K562 (cell line): ENCODE data around the gene FN3K. TPM values are rescaled to one million over a fixed set of nuclear protein-coding genes. Genes with fewer than 3 reads are reported as not detected.

Experiments used
- ASH1L ChIP-seq: fragments of 450-650 bp; IDR thresholded peaks from 2 replicates; pipeline ENCODE4 v1.6.1; 2018; ENCODE audit warnings: borderline replicate concordance, mild to moderate bottlenecking, low read depth; ENCODE audit not compliant: partially characterized antibody
- CGGBP1 ChIP-seq: fragments of 250-450 bp; sonication (Bioruptor Pico); IDR thresholded peaks from 2 replicates; pipeline ENCODE4 v1.9.0; 2021; ENCODE audit warnings: mild to moderate bottlenecking
- HNRNPH1 ChIP-seq: fragments of 200-400 bp; formaldehyde crosslinking; optimal IDR thresholded peaks from 2 replicates; pipeline ENCODE3; 2017; ENCODE audit warnings: low read depth, mild to moderate bottlenecking, low read length, moderate library complexity
- L3MBTL2 ChIP-seq: fragments of 450-650 bp; IDR thresholded peaks from 2 replicates; pipeline ENCODE4 v1.6.1; 2016; ENCODE audit warnings: mild to moderate bottlenecking, moderate library complexity
- MAZ ChIP-seq, 2 experiments: fragments of 450-650 bp in 1 of 2; sonication (generic) in 1 of 2; formaldehyde crosslinking; IDR thresholded peaks in 1 of 2; conservative IDR thresholded peaks in 1 of 2; 2 replicates each; pipeline versions ENCODE4 v1.4.0 to v1.5.0; 2020; ENCODE audit warnings: mild to moderate bottlenecking in 1 of 2, missing genetic modification reagents in 1 of 2
- MECOM ChIP-seq: fragments of 250-450 bp; sonication (Bioruptor Pico); IDR thresholded peaks from 2 replicates; pipeline ENCODE4 v1.8.0; 2022; ENCODE audit warnings: inconsistent platforms
- MGA ChIP-seq: fragments of 450-650 bp; IDR thresholded peaks from 2 replicates; pipeline ENCODE4 v1.6.1; 2016; ENCODE audit warnings: mild to moderate bottlenecking, moderate library complexity
- NONO ChIP-seq, 2 experiments: fragments of 200-400 bp in 1 of 2; fragments of 450-650 bp in 1 of 2; formaldehyde crosslinking in 1 of 2; IDR thresholded peaks; 2 replicates each; pipeline ENCODE4 v1.6.1; 2017; ENCODE audit warnings: low read depth in 2 of 2, mild to moderate bottlenecking in 2 of 2, moderate library complexity in 2 of 2, low read length in 1 of 2
- NRF1 ChIP-seq, 2 experiments: fragments of 450-650 bp; IDR thresholded peaks in 1 of 2; conservative IDR thresholded peaks in 1 of 2; 2 replicates each; pipeline ENCODE4 v1.6.1; 2014; ENCODE audit warnings: mild to moderate bottlenecking in 2 of 2
- RNF2 ChIP-seq: sonication (generic); IDR thresholded peaks from 2 replicates; pipeline ENCODE4 v1.6.1; 2016
- SMAD1 ChIP-seq: fragments of 150-350 bp; IDR thresholded peaks from 2 replicates; pipeline ENCODE4 v1.6.1; 2014; ENCODE audit warnings: low read length, low read depth; ENCODE audit not compliant: partially characterized antibody
- TCF15 ChIP-seq: fragments of 250-450 bp; sonication (Bioruptor Pico); IDR thresholded peaks from 2 replicates; pipeline ENCODE4 v1.8.0; 2022; ENCODE audit warnings: moderate library complexity, mild to moderate bottlenecking, inconsistent platforms
- XRCC5 ChIP-seq: fragments of 200-400 bp; formaldehyde crosslinking; IDR thresholded peaks from 2 replicates; pipeline ENCODE4 v1.6.1; 2017; ENCODE audit warnings: low read depth, mild to moderate bottlenecking, low read length
- ZNF175 ChIP-seq: fragments of 200-800 bp; sonication (Bioruptor generic); IDR thresholded peaks from 2 replicates; pipeline ENCODE4 v1.6.1; 2016; ENCODE audit warnings: low read depth, mild to moderate bottlenecking, missing genetic modification characterization, missing compliant biosample characterization
- ZNF77 ChIP-seq: fragments of 250-450 bp; sonication (Bioruptor Pico); IDR thresholded peaks from 2 replicates; pipeline ENCODE4 v1.5.0; 2020
- polyA plus RNA-seq, 8 experiments: library from polyadenylated mRNA; depleted of rRNA in 4 of 8; stranded (reverse) in 5 of 8; unstranded in 3 of 8; fragments of >200 nt; fragmentation: Nextera tagmentation in 2 of 8; fragmentation: Illumina TruSeq in 1 of 8; extraction: Ambion mirVana in 2 of 8; extraction: Trizol in 1 of 8; gene quantifications; 2 replicates each; pipeline versions ENCODE4 v1.2.1 to v1.2.3, GENCODE V29; 2011 to 2014; ENCODE audit warnings: inconsistent platforms in 1 of 8, missing spikeins in 1 of 8
- total RNA-seq, 7 experiments: library from RNA; depleted of rRNA in 6 of 7; stranded (reverse); fragments of >200 nt in 6 of 7; fragmentation: Illumina TruSeq in 2 of 7; extraction: Trizol in 2 of 7; gene quantifications; 2 replicates each; pipeline versions ENCODE4 v1.2.1 to v1.2.3, GENCODE V29; 2011 to 2021; ENCODE audit warnings: low replicate concordance in 1 of 7

Gene FN3K
- total and polyA plus RNA-seq, 9 of the 15 experiments (the other 6 are each of a cell fraction or from before 2014, with no cell fraction given): 0.08 to 22.7 (median 3.8) TPM

GRCh38 chr17:82698065-82698973 lies 37.1 kb upstream of the FN3K start, which contains the start of gene RAB40B (continued):
- TF ChIP-seq MGA (peak; percentile 45; the same call in 1 of the 2 replicates), ASH1L (peak; percentile 86), SMAD1 (no peak), MAZ (CRISPR knock-in tag; conservative IDR thresholded peaks at IDR 0.05 in 1 of 2, IDR thresholded peaks at IDR 0.05 in 1 of 2) (peak; percentile 44 to 67; a peak in 2 of 4 replicates), CGGBP1 (no peak), NRF1 (conservative IDR thresholded peaks at IDR 0.05 in 1 of 2, IDR thresholded peaks at IDR 0.05 in 1 of 2) (peak; percentile 52 to 57; a peak in 2 of 4 replicates), ZNF77 (CRISPR knock-in tag) (no peak), ZNF175 (CRISPR knock-in tag) (no peak), HNRNPH1 (no peak), TCF15 (no peak), MECOM (no peak), XRCC5 (no peak), L3MBTL2 (peak; percentile 81; the same call in 1 of the 2 replicates), NONO (IDR thresholded peaks at IDR 0.05; ENCODE audit: low read depth in 2 of 2, low read length in 1 of 2) (0 out of 4 replicates have a peak, but pooled peaks of 1 of the 2 experiments have one; percentile 39), RNF2 (no peak)
